CD14-positive monocyte (primary cell): ENCODE results near the gene GOLM1. TPM values are rescaled to one million over a fixed set of nuclear protein-coding genes. Genes with fewer than 3 reads are reported as not detected.

Experiments
- DNase-seq, 3 donors: peaks; one replicate each; pipeline ENCODE4 v3.0.0-alpha.2; 2011 to 2022
- H2AFZ ChIP-seq: 2 replicates; pipeline ENCODE4 v1.6.0; 2012; ENCODE audit warnings: mild to moderate bottlenecking, low read depth, low read length, inconsistent platforms; ENCODE audit not compliant: insufficient read depth, poor library complexity, severe bottlenecking
- H3K27ac ChIP-seq, 2 donors: 1 replicate in 1 of 2; 2 replicates in 1 of 2; pipeline ENCODE4 v1.5.1; 2012 to 2013; ENCODE audit warnings: low read length in 2 of 2, control low read depth in 1 of 2, inconsistent platforms in 1 of 2, low read depth in 1 of 2, mild to moderate bottlenecking in 1 of 2
- H3K27me3 ChIP-seq, 2 donors: one replicate each; pipeline versions ENCODE4 v1.6.0 to v1.6.1; 2011 to 2013; ENCODE audit warnings: low read length in 2 of 2; ENCODE audit not compliant: control insufficient read depth in 2 of 2, insufficient read depth in 2 of 2
- H3K36me3 ChIP-seq, 2 donors: replicated peaks in 1 of 2; 1 replicate in 1 of 2; 2 replicates in 1 of 2; pipeline versions ENCODE4 v1.5.1 to v1.6.1; 2012 to 2013; ENCODE audit warnings: low read length in 2 of 2, control low read depth in 1 of 2, inconsistent platforms in 1 of 2, mild to moderate bottlenecking in 1 of 2; ENCODE audit not compliant: insufficient read depth in 2 of 2, control insufficient read depth in 1 of 2
- H3K4me1 ChIP-seq, 2 donors: 1 replicate in 1 of 2; 2 replicates in 1 of 2; pipeline versions ENCODE4 v1.5.1 to v1.6.1; 2012 to 2013; ENCODE audit warnings: low read length in 2 of 2, control low read depth in 1 of 2, inconsistent platforms in 1 of 2, mild to moderate bottlenecking in 1 of 2, moderate library complexity in 1 of 2; ENCODE audit not compliant: insufficient read depth in 2 of 2, control insufficient read depth in 1 of 2
- H3K4me2 ChIP-seq: replicated peaks from 2 replicates; pipeline ENCODE3; 2012; ENCODE audit warnings: low read length, moderate library complexity, mild to moderate bottlenecking; ENCODE audit not compliant: poor library complexity, severe bottlenecking; ENCODE audit errors: extremely low read depth
- H3K4me3 ChIP-seq, 3 experiments: fragments of 200-600 bp in 1 of 3; sonication (generic) in 1 of 3; replicated peaks in 1 of 3; 1 replicate in 2 of 3; 2 replicates in 1 of 3; pipeline ENCODE4 v1.5.1; 2011 to 2013; ENCODE audit warnings: low read length in 3 of 3, mild to moderate bottlenecking in 3 of 3, control low read depth in 2 of 3, low read depth in 2 of 3, inconsistent platforms in 1 of 3, moderate library complexity in 1 of 3
- H3K79me2 ChIP-seq: 2 replicates; pipeline ENCODE4 v1.6.0; 2012; ENCODE audit warnings: mild to moderate bottlenecking, control low read depth, inconsistent platforms, low read length, moderate library complexity; ENCODE audit not compliant: insufficient read depth
- H3K9ac ChIP-seq: 2 replicates; pipeline ENCODE4 v1.6.0; 2017; ENCODE audit warnings: low read length, mild to moderate bottlenecking; ENCODE audit not compliant: insufficient read depth, poor library complexity, severe bottlenecking
- H3K9me3 ChIP-seq, 2 donors: replicated peaks in 1 of 2; 1 replicate in 1 of 2; 2 replicates in 1 of 2; pipeline versions ENCODE4 v1.5.1 to v1.6.1; 2012 to 2013; ENCODE audit warnings: low read length in 2 of 2, control low read depth in 1 of 2; ENCODE audit not compliant: control insufficient read depth in 1 of 2, insufficient read depth in 1 of 2
- H4K20me1 ChIP-seq: 2 replicates; pipeline ENCODE4 v1.6.0; 2012; ENCODE audit warnings: mild to moderate bottlenecking, low read length, control low read depth, moderate library complexity; ENCODE audit not compliant: insufficient read depth
- H3K27ac Mint-ChIP-seq, 7 donors: one replicate each; pipeline ENCODE4 v1.8.0; 2020; ENCODE audit warnings: mild to moderate bottlenecking in 7 of 7, mixed read lengths in 7 of 7, moderate library complexity in 6 of 7, inconsistent platforms in 2 of 7
- H3K27me3 Mint-ChIP-seq, 3 donors: one replicate each; pipeline ENCODE4 v1.8.0; 2021 to 2022; ENCODE audit warnings: low read depth in 3 of 3, mild to moderate bottlenecking in 3 of 3, mixed read lengths in 3 of 3, moderate library complexity in 3 of 3, inconsistent platforms in 1 of 3
- H3K36me3 Mint-ChIP-seq, 2 donors: one replicate each; pipeline ENCODE4 v1.8.0; 2020; ENCODE audit warnings: mixed read lengths in 2 of 2, inconsistent platforms in 1 of 2, mild to moderate bottlenecking in 1 of 2
- H3K4me1 Mint-ChIP-seq: one replicate; pipeline ENCODE4 v1.8.0; 2020; ENCODE audit warnings: mild to moderate bottlenecking, mixed read lengths
- H3K4me3 Mint-ChIP-seq, 2 donors: one replicate each; pipeline ENCODE4 v1.8.0; 2020; ENCODE audit warnings: mild to moderate bottlenecking in 2 of 2, mixed read lengths in 2 of 2, moderate library complexity in 1 of 2
- H3K9me3 Mint-ChIP-seq, 7 donors: one replicate each; pipeline ENCODE4 v1.8.0; 2020 to 2022; ENCODE audit warnings: mixed read lengths in 7 of 7, mild to moderate bottlenecking in 6 of 7, moderate library complexity in 6 of 7, inconsistent platforms in 2 of 7
- WGBS: methylation state at CpG from one replicate; pipeline ENCODE4 v1.1.5; 2013; ENCODE audit warnings: missing lambda C conversion rate; ENCODE audit not compliant: insufficient coverage; 5-methylcytosine and 5-hydroxymethylcytosine counted together
- intact Hi-C, 2 donors: fragments of 100-400 bp; cut with micrococcal nuclease; formaldehyde crosslinking; loops; one replicate each; pipeline versions ENCODE4 v1.15.0 to v1.15.1; 2023
- polyA plus RNA-seq, 3 donors: library from polyadenylated mRNA; depleted of rRNA in 1 of 3; unstranded in 2 of 3; stranded (reverse) in 1 of 3; fragments of 300-500 nt in 2 of 3; fragments of >200 nt in 1 of 3; fragmentation: Illumina TruSeq in 2 of 3; gene quantifications; 1 replicate in 2 of 3; 2 replicates in 1 of 3; pipeline ENCODE4 v1.2.3, GENCODE V29; 2012 to 2021
- TF ChIP-seq, protein P1 (sequence below): fragments of 200-600 bp; IDR thresholded peaks from one replicate; pipeline ENCODE4 v1.8.0; 2022; ENCODE audit warnings: antibody characterized with exemption, mild to moderate bottlenecking

Gene GOLM1
- polyA plus RNA-seq, 3 donors: 10.4 to 27.5 (median 12.9) TPM

- 83% methylated on average over 2 of the region's 2 CpGs for WGBS
- peaks cover 8 to 11% of the 10 kb centered on the region in 2 donors for H3K36me3 Mint-ChIP-seq
- Histone ChIP-seq H2AFZ (no peak overlapping the region), H4K20me1 (no peaks in the 10 kb centered on the region), H3K9me3 (no peaks in the 10 kb centered on the region), H3K27me3 (peaks cover 18 to 36% of the 10 kb centered on the region in 2 donors), H3K79me2 (peaks cover 9% of the 10 kb centered on the region), H3K4me1 (peaks cover 33 to 48% of the 10 kb centered on the region in 2 donors), H3K4me3 (no peak overlapping the region), H3K9ac (no peak overlapping the region), H3K36me3 (no peaks in the 10 kb centered on the region), H3K27ac (no peak overlapping the region), H3K4me2 (no peak overlapping the region)
- peaks cover 0 to 6% (median 0%) of the 10 kb centered on the region in 7 donors for H3K9me3 Mint-ChIP-seq
- H3K27me3 Mint-ChIP-seq: peaks cover 10 to 35% (median 26%) of the 10 kb centered on the region in 3 donors
- no peak overlapping the region for H3K27ac Mint-ChIP-seq
- intact Hi-C loops: no loop called here
- H3K4me3 Mint-ChIP-seq: no peak overlapping the region
- DNase-seq: no peak
- peaks cover 39% of the 10 kb centered on the region for H3K4me1 Mint-ChIP-seq
- TF ChIP-seq, protein P1, sequence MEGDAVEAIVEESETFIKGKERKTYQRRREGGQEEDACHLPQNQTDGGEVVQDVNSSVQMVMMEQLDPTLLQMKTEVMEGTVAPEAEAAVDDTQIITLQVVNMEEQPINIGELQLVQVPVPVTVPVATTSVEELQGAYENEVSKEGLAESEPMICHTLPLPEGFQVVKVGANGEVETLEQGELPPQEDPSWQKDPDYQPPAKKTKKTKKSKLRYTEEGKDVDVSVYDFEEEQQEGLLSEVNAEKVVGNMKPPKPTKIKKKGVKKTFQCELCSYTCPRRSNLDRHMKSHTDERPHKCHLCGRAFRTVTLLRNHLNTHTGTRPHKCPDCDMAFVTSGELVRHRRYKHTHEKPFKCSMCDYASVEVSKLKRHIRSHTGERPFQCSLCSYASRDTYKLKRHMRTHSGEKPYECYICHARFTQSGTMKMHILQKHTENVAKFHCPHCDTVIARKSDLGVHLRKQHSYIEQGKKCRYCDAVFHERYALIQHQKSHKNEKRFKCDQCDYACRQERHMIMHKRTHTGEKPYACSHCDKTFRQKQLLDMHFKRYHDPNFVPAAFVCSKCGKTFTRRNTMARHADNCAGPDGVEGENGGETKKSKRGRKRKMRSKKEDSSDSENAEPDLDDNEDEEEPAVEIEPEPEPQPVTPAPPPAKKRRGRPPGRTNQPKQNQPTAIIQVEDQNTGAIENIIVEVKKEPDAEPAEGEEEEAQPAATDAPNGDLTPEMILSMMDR: no peak
These were observed 3.0 kb downstream of the GOLM1 start for GRCh38 chr9:86096386-86096785.

DNA sequence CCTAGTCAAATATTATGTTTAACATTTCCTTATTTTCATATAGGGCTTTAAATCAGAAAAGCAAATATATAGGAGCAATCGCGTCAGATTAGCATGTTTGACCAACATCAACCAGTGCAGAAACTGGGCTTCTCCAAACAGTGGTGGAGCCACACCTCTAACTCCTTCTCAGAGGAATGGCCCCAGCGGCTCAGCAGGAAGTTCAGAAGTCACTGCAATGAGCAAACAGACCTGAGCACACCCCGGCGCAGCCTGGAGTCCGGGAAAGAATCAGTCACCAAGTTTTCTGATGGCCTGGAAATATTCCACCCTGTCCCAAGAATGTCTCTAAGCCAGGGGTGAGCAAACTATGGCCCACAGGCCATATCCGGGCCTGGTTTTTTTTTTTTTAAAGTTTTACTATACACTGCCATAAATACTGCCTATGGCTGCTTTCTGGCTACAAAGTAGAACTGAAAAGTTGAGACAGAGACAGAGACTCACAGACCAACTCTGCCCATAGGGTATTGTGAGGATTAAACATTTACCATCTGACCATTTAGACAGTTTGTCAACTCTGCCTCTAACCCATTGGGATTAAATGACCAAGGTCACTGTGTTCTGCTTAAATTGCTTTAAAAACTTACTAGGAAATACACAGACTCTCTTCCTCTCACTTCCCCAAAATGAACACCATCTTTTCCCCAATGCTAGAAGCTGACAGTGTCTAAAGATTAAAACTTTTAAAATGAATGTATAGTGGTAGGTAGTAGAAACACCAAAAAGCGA is 5.4 kb downstream of the GOLM1 start:
- Mint-ChIP-seq H3K27ac (peak overlapping the region; percentile 19 to 75 (median 62)), H3K4me3 (peak overlapping the region in 1 of 2 donors; percentile 32), H3K27me3 (peaks cover 5 to 21% (median 17%) of the 10 kb centered on the region in 3 donors)

More for the DNA sequence above, 5.4 kb downstream of the GOLM1 start:
- Histone ChIP-seq H3K27me3 (peaks cover 4 to 19% of the 10 kb centered on the region in 2 donors), H3K4me3 (no peak overlapping the region), H3K79me2 (peaks cover 9% of the 10 kb centered on the region), H3K36me3 (no peaks in the 10 kb centered on the region), H3K9me3 (peaks cover 0 to 12% of the 10 kb centered on the region in 2 donors), H3K4me1 (peaks cover 29 to 40% of the 10 kb centered on the region in 2 donors), H3K27ac (peak overlapping the region in 1 of 2 donors; percentile 29), H2AFZ (no peak overlapping the region), H3K9ac (no peak overlapping the region), H4K20me1 (no peaks in the 10 kb centered on the region), H3K4me2 (no peak overlapping the region)
- Mint-ChIP-seq H3K4me1 (peaks cover 32% of the 10 kb centered on the region), H3K36me3 (peaks cover 8 to 9% of the 10 kb centered on the region in 2 donors), H3K9me3 (peaks cover 4 to 18% (median 8%) of the 10 kb centered on the region in 7 donors)
- DNase-seq: peak; percentile 8 to 33 (median 30)
- intact Hi-C loops: no loop called here
- 60% methylated on average over 7 of the region's 8 CpGs for WGBS
- TF ChIP-seq, protein P1: no peak
